ENCODE data around the gene RFX4. TPM values are rescaled to one million over a fixed set of nuclear protein-coding genes. Genes with fewer than 3 reads are reported as not detected.
"Not testable (repeated sequence)": the region's sequence is repeated elsewhere in the genome, so short reads cannot be mapped to it uniquely, and the experiment has no call there.

Gene RFX4
- total and polyA plus RNA-seq, 2 donors (not counting 1 experiment from before 2014, with no cell fraction given), result not detected

DNA sequence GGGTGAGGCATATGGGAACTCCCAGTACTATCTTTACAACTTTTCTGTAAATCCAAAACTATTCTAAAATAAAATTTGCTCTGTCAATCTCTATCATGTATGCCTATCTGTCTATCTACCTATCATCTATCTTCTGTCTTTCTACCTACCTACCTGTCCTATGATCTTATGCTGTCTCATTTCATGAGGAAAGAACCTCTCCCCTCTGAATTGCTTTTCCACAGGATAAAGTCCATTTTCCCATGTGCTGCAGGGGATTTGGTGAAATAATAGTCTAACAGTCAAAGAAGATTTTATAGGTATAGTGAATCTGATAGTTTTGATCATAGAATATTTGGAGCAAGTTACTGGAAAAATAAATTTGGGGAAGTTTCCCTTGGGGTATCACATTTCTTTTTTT is 104.9 kb downstream of the RFX4 start:
- no peak overlapping the region for H3K4me3 ChIP-seq (replicated peaks in 1 of 4; ENCODE audit: control extremely low read depth in 1 of 4, insufficient read depth in 1 of 4, low read depth in 3 of 4, low read length in 4 of 4)
- H3K9me3 ChIP-seq (ENCODE audit: control insufficient read depth, insufficient read depth, low read depth, low read length), result no peaks in the 10 kb centered on the region
- no peaks in the 10 kb centered on the region for H3K36me3 ChIP-seq (ENCODE audit: control insufficient read depth, insufficient read depth, low read length)
- H2AFZ ChIP-seq (ENCODE audit: low read length), result no peak overlapping the region
- no peak for TF ChIP-seq EZH2 (IDR thresholded peaks at IDR 0.05; ENCODE audit: low read length, missing control alignments)
- H3K4me1 ChIP-seq (ENCODE audit: control insufficient read depth, extremely low read depth, insufficient read depth, low read length), result no peaks in the 10 kb centered on the region
- H3K9ac ChIP-seq (ENCODE audit: insufficient read depth, low read length), result no peak overlapping the region
- no peaks in the 10 kb centered on the region for H4K20me1 ChIP-seq (ENCODE audit: control insufficient read depth, extremely low read depth, insufficient read depth, low read length)
- no peak overlapping the region for H3K4me2 ChIP-seq (ENCODE audit: extremely low read depth, insufficient read depth, low read length)
- no peaks in the 10 kb centered on the region for H3K79me2 ChIP-seq (ENCODE audit: control insufficient read depth, insufficient read depth, low read length)
- H3K27me3 ChIP-seq (ENCODE audit: control insufficient read depth, insufficient read depth, low read length), result no peaks in the 10 kb centered on the region
- no peak for DNase-seq (ENCODE audit: low read depth in 2 of 2)
- no peak overlapping the region for H3K27ac ChIP-seq (ENCODE audit: insufficient read depth, low read length)

DNA sequence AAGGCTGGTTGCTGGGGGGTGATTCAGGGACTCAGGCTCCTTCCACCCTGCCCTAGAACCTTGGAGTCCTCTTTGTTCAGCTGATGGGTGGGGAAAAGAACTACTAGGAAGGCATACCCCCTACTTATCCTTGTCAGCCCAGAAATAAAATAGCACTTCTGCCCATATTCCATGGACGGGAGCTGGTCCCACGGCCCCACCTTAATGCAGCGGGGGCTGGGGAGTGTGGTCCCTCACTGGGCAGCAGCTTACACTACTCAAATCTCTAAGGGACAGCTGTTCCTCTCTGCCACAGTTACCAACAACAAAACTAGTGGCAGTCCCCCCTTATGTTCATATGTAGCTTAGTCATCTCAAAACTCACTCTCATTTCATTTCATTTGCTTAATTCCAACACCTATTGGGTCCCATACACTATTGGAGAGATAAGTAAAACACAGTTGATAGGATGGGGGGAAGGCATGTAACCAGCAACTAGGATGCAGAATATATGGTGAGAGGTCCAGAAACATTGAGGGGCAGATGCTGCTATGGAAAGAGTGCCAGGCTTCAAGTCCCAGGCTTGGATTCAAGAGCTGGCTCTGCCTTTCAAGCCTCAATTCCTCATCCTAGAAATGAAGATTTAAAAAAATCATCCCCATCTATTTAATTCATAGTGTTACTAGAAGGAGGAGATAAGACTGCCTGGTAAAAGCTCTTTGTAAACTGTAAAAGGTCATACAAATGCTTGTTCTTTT is 107.9 kb downstream of the RFX4 start:
- Histone ChIP-seq H3K9me3 (ENCODE audit: control insufficient read depth, insufficient read depth, low read depth, low read length) (no peaks in the 10 kb centered on the region), H4K20me1 (ENCODE audit: control insufficient read depth, extremely low read depth, insufficient read depth, low read length) (no peaks in the 10 kb centered on the region), H3K79me2 (ENCODE audit: control insufficient read depth, insufficient read depth, low read length) (no peaks in the 10 kb centered on the region), H3K36me3 (ENCODE audit: control insufficient read depth, insufficient read depth, low read length) (no peaks in the 10 kb centered on the region), H3K4me1 (ENCODE audit: control insufficient read depth, extremely low read depth, insufficient read depth, low read length) (no peaks in the 10 kb centered on the region), H3K27me3 (ENCODE audit: control insufficient read depth, insufficient read depth, low read length) (no peaks in the 10 kb centered on the region), H3K27ac (ENCODE audit: insufficient read depth, low read length) (no peak overlapping the region), H2AFZ (ENCODE audit: low read length) (no peak overlapping the region), H3K4me3 (replicated peaks in 1 of 4; ENCODE audit: control extremely low read depth in 1 of 4, insufficient read depth in 1 of 4, low read depth in 3 of 4, low read length in 4 of 4) (no peak overlapping the region), H3K9ac (ENCODE audit: insufficient read depth, low read length) (no peak overlapping the region), H3K4me2 (ENCODE audit: extremely low read depth, insufficient read depth, low read length) (no peak overlapping the region)
- DNase-seq (ENCODE audit: low read depth in 2 of 2), result no peak
- TF ChIP-seq EZH2 (IDR thresholded peaks at IDR 0.05; ENCODE audit: low read length, missing control alignments), result no peak
- TF ChIP-seq, protein P1, sequence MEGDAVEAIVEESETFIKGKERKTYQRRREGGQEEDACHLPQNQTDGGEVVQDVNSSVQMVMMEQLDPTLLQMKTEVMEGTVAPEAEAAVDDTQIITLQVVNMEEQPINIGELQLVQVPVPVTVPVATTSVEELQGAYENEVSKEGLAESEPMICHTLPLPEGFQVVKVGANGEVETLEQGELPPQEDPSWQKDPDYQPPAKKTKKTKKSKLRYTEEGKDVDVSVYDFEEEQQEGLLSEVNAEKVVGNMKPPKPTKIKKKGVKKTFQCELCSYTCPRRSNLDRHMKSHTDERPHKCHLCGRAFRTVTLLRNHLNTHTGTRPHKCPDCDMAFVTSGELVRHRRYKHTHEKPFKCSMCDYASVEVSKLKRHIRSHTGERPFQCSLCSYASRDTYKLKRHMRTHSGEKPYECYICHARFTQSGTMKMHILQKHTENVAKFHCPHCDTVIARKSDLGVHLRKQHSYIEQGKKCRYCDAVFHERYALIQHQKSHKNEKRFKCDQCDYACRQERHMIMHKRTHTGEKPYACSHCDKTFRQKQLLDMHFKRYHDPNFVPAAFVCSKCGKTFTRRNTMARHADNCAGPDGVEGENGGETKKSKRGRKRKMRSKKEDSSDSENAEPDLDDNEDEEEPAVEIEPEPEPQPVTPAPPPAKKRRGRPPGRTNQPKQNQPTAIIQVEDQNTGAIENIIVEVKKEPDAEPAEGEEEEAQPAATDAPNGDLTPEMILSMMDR (conservative IDR thresholded peaks at IDR 0.05 in 1 of 2, IDR thresholded peaks at IDR 0.05 in 1 of 2; ENCODE audit: low read depth in 1 of 2, low read length in 2 of 2), result no peak

DNA sequence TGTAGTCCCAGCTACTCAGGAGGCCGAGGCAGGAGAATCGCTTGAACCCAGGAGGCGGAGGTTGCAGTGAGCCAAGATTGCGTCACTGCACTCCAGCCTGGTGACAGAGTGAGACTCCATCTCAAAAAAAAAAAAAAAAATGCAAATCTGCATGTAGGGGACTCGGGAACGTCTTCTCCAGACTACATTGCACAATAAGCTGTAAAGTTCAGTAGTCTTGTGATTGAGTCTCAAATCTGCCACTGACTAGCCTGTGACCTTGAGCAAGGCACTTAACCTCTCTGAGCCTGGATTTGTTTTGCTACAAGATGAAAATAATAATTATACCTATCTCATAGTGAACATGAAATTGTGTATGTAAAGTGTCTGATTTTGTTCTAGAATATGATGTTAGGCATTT is 109.2 kb downstream of the RFX4 start:
- DNase-seq (ENCODE audit: low read depth in 2 of 2); H3K4me2 ChIP-seq (ENCODE audit: extremely low read depth, insufficient read depth, low read length); H3K79me2 ChIP-seq (ENCODE audit: control insufficient read depth, insufficient read depth, low read length): not testable (repeated sequence)

More for the DNA sequence above, 109.2 kb downstream of the RFX4 start:
- not testable (repeated sequence) for H3K4me1 ChIP-seq (ENCODE audit: control insufficient read depth, extremely low read depth, insufficient read depth, low read length); H4K20me1 ChIP-seq (ENCODE audit: control insufficient read depth, extremely low read depth, insufficient read depth, low read length); H3K27ac ChIP-seq (ENCODE audit: insufficient read depth, low read length); H3K9ac ChIP-seq (ENCODE audit: insufficient read depth, low read length); H3K4me3 ChIP-seq (replicated peaks in 1 of 4; ENCODE audit: control extremely low read depth in 1 of 4, insufficient read depth in 1 of 4, low read depth in 3 of 4, low read length in 4 of 4); H3K27me3 ChIP-seq (ENCODE audit: control insufficient read depth, insufficient read depth, low read length); H3K36me3 ChIP-seq (ENCODE audit: control insufficient read depth, insufficient read depth, low read length); H2AFZ ChIP-seq (ENCODE audit: low read length); H3K9me3 ChIP-seq (ENCODE audit: control insufficient read depth, insufficient read depth, low read depth, low read length)
